SIG-M5 (cell line): ENCODE data around the gene BBC3.
A peak's percentile ranks its signal among the peaks of the same experiment; 100 is the strongest.
"Not testable (repeated sequence)": the region's sequence is repeated elsewhere in the genome, so short reads cannot be mapped to it uniquely, and the experiment has no call there.

ENCODE experiments used
- DNase-seq: peaks from one replicate; lab custom pipeline; 2025; lab: John Stamatoyannopoulos, UW

The BBC3 gene

GRCh38 chr19:47258434-47258833, 27.4 kb upstream of the BBC3 start:
- no peak for DNase-seq

GRCh38 chr19:47257411-47258169, 26.6 kb upstream of the BBC3 start:
- no peak for DNase-seq

GRCh38 chr19:47256693-47257410, 25.9 kb upstream of the BBC3 start:
- peak; percentile 84 for DNase-seq

- peak; percentile 24 for DNase-seq
Measured at GRCh38 chr19:47255879-47256692, 25.1 kb upstream of the BBC3 start, which contains the start of gene CCDC9. TSS of gene CCDC9 (plus strand) at chr19:47256525. CDS start at chr19:47258401, 1,876 bp downstream.

GRCh38 chr19:47253970-47254369, 23.0 kb upstream of the BBC3 start:
- no peak for DNase-seq

GRCh38 chr19:47253467-47253881, 22.5 kb upstream of the BBC3 start:
- DNase-seq: no peak

- DNase-seq: not testable (repeated sequence)
Measured at GRCh38 chr19:47253016-47253415, 22.0 kb upstream of the BBC3 start.

- no peak for DNase-seq
Measured at GRCh38 chr19:47247308-47247990, 16.4 kb upstream of the BBC3 start.

GRCh38 chr19:47243776-47244547, 13.0 kb upstream of the BBC3 start:
- peak; percentile 52 for DNase-seq

GRCh38 chr19:47243364-47243775, 12.4 kb upstream of the BBC3 start:
- no peak for DNase-seq

GRCh38 chr19:47241919-47242577, 11.0 kb upstream of the BBC3 start:
- no peak for DNase-seq

GRCh38 chr19:47240996-47241918, 10.3 kb upstream of the BBC3 start:
- DNase-seq: no peak

GRCh38 chr19:47240556-47240955, 9.6 kb upstream of the BBC3 start:
- no peak for DNase-seq

GRCh38 chr19:47239610-47240296, 8.8 kb upstream of the BBC3 start:
- no peak for DNase-seq

GRCh38 chr19:47239152-47239551, 8.2 kb upstream of the BBC3 start:
- no peak for DNase-seq

- DNase-seq: no peak
Measured at GRCh38 chr19:47236072-47236675, 5.2 kb upstream of the BBC3 start.

GRCh38 chr19:47232422-47233211, 1.6 kb upstream of the BBC3 start:
- DNase-seq: no peak
